IMR-90 (cell line): ENCODE measurements around the gene EFCAB5. TPM values are rescaled to one million over a fixed set of nuclear protein-coding genes. Genes with fewer than 3 reads are reported as not detected.

ENCODE experiments used
- ATAC-seq: fragments of 200-7000 bp; cut with Tn5 transposase; 2 replicates; pipeline ENCODE4 v1.9.1; 2020; ENCODE audit warnings: low read depth, mild to moderate bottlenecking, moderate library complexity
- BruUV-seq: library from RNA; stranded (reverse); fragments of 400-500 nt; replicated peaks from 2 replicates; lab custom pipeline; 2021; lab: Mats Ljungman, UMichigan
- CTCF ChIA-PET: fragments of 300-600 bp; formaldehyde crosslinking; extraction: SDS; loops from one replicate; lab custom pipeline; 2021; ENCODE audit warnings: antibody characterized with exemption; lab: Yijun Ruan, JAX
- POLR2A ChIA-PET: fragments of 300-600 bp; sonication (Branson Sonifier 250); formaldehyde crosslinking; loops from one replicate; lab custom pipeline; 2022; ENCODE audit warnings: antibody characterized with exemption; ENCODE audit not compliant: unreplicated experiment; lab: Charles Lee
- DNase-seq: peaks from one replicate; pipeline ENCODE4 v3.0.0; 2013
- H2AFZ ChIP-seq: replicated peaks from 2 replicates; pipeline ENCODE3; 2013; ENCODE audit warnings: low read length, mild to moderate bottlenecking; ENCODE audit not compliant: poor library complexity
- H2AK5ac ChIP-seq: 2 replicates; pipeline ENCODE4 v1.6.1; 2013; ENCODE audit warnings: low read depth, low read length, inconsistent platforms
- H2AK9ac ChIP-seq: replicated peaks from 2 replicates; pipeline ENCODE3; 2013; ENCODE audit warnings: mild to moderate bottlenecking, low read depth, low read length, moderate library complexity; ENCODE audit not compliant: poor library complexity
- H2BK120ac ChIP-seq: 2 replicates; pipeline ENCODE4 v1.6.1; 2013; ENCODE audit warnings: low read depth, low read length, inconsistent platforms
- H2BK15ac ChIP-seq: 3 replicates; pipeline ENCODE4 v1.6.1; 2013; ENCODE audit warnings: low read depth, low read length, inconsistent platforms
- H2BK20ac ChIP-seq: 2 replicates; pipeline ENCODE4 v1.6.1; 2013; ENCODE audit warnings: low read depth, mild to moderate bottlenecking, inconsistent platforms, low read length, moderate library complexity
- H2BK5ac ChIP-seq: 2 replicates; pipeline ENCODE4 v1.6.1; 2013; ENCODE audit warnings: mild to moderate bottlenecking, low read depth, low read length, inconsistent platforms; ENCODE audit not compliant: poor library complexity, severe bottlenecking
- H3K14ac ChIP-seq: replicated peaks from 2 replicates; pipeline ENCODE4 v1.6.1; 2013; ENCODE audit warnings: low read depth, low read length, inconsistent platforms
- H3K18ac ChIP-seq: 2 replicates; pipeline ENCODE4 v1.6.1; 2013; ENCODE audit warnings: low read depth, low read length, control low read depth
- H3K23ac ChIP-seq: 2 replicates; pipeline ENCODE4 v1.6.1; 2013; ENCODE audit warnings: low read depth, low read length, inconsistent platforms
- H3K27ac ChIP-seq: 2 replicates; pipeline ENCODE4 v1.5.1; 2013; ENCODE audit warnings: mild to moderate bottlenecking, control low read depth, low read length; ENCODE audit not compliant: insufficient read depth
- H3K27me3 ChIP-seq: 2 replicates; pipeline ENCODE4 v1.6.1; 2013; ENCODE audit warnings: low read length; ENCODE audit not compliant: control insufficient read depth, insufficient read depth
- H3K36me3 ChIP-seq: 2 replicates; pipeline ENCODE4 v1.6.1; 2013; ENCODE audit warnings: low read length, mixed read lengths; ENCODE audit not compliant: control insufficient read depth, insufficient read depth
- H3K4ac ChIP-seq: 2 replicates; pipeline ENCODE4 v1.6.1; 2013; ENCODE audit warnings: low read depth, low read length, inconsistent platforms
- H3K4me1 ChIP-seq: 2 replicates; pipeline ENCODE4 v1.6.1; 2013; ENCODE audit warnings: low read length, mixed read lengths; ENCODE audit not compliant: control insufficient read depth, insufficient read depth
- H3K4me2 ChIP-seq: 2 replicates; pipeline ENCODE4 v1.6.1; 2013; ENCODE audit warnings: low read depth, mild to moderate bottlenecking, control low read depth, low read length, moderate library complexity
- H3K4me3 ChIP-seq: 2 replicates; pipeline ENCODE4 v1.5.1; 2013; ENCODE audit warnings: low read depth, mild to moderate bottlenecking, control low read depth, low read length, moderate library complexity; ENCODE audit not compliant: insufficient read depth
- H3K56ac ChIP-seq: 2 replicates; pipeline ENCODE4 v1.6.1; 2013; ENCODE audit warnings: low read length, inconsistent platforms; ENCODE audit not compliant: insufficient read depth; ENCODE audit errors: extremely low read depth
- H3K79me1 ChIP-seq, 2 experiments: 2 replicates each; pipeline ENCODE4 v1.6.1; 2013; ENCODE audit warnings: low read length in 2 of 2, inconsistent platforms in 1 of 2, low read depth in 1 of 2
- H3K9ac ChIP-seq: 2 replicates; pipeline ENCODE4 v1.6.1; 2013; ENCODE audit warnings: low read depth, low read length, control low read depth
- H3K9me1 ChIP-seq: 2 replicates; pipeline ENCODE4 v1.6.1; 2013; ENCODE audit warnings: low read length, inconsistent platforms; ENCODE audit not compliant: insufficient read depth
- H3K9me3 ChIP-seq: 2 replicates; pipeline ENCODE4 v1.6.1; 2013; ENCODE audit warnings: low read length; ENCODE audit not compliant: control insufficient read depth, insufficient read depth
- H4K20me1 ChIP-seq: 2 replicates; pipeline ENCODE4 v1.6.1; 2013; ENCODE audit warnings: low read length, inconsistent platforms; ENCODE audit not compliant: insufficient read depth
- H4K5ac ChIP-seq: 2 replicates; pipeline ENCODE4 v1.6.1; 2013; ENCODE audit warnings: mild to moderate bottlenecking, low read depth, low read length, control low read depth
- H4K8ac ChIP-seq, 2 experiments: 2 replicates each; pipeline ENCODE4 v1.6.1; 2013; ENCODE audit warnings: low read depth in 2 of 2, low read length in 2 of 2, control low read depth in 1 of 2, inconsistent platforms in 1 of 2
- H4K91ac ChIP-seq: 2 replicates; pipeline ENCODE4 v1.6.1; 2013; ENCODE audit warnings: low read depth, low read length, inconsistent platforms; ENCODE audit not compliant: insufficient read depth
- MAFK ChIP-seq: IDR thresholded peaks from 2 replicates; pipeline ENCODE4 v1.6.1; 2012; ENCODE audit warnings: low read depth, low read length, improper control_type of control experiment
- MXI1 ChIP-seq: IDR thresholded peaks from 2 replicates; pipeline ENCODE4 v1.6.1; 2012; ENCODE audit warnings: low read depth, mild to moderate bottlenecking, low read length, moderate library complexity, borderline replicate concordance
- NFE2L2 ChIP-seq: fragments of 150-350 bp; IDR thresholded peaks from 2 replicates; pipeline ENCODE4 v1.6.1; 2016; ENCODE audit warnings: low read depth, mild to moderate bottlenecking, low read length
- RCOR1 ChIP-seq: IDR thresholded peaks from 2 replicates; pipeline ENCODE4 v1.6.1; 2012; ENCODE audit warnings: mild to moderate bottlenecking, low read length, improper control_type of control experiment; ENCODE audit not compliant: insufficient replicate concordance
- SMC3 ChIP-seq: fragments of 150-350 bp; IDR thresholded peaks from 2 replicates; pipeline ENCODE4 v1.6.1; 2016; ENCODE audit warnings: low read depth, mild to moderate bottlenecking, antibody characterized with exemption, low read length, moderate library complexity
- WGBS, 2 experiments: methylation state at CpG; one replicate each; pipeline versions ENCODE4 v1.1.5 to v1.1.7; 2013; ENCODE audit warnings: missing lambda C conversion rate in 2 of 2; ENCODE audit not compliant: insufficient read length in 1 of 2; ENCODE audit errors: extremely low coverage in 2 of 2; 5-methylcytosine and 5-hydroxymethylcytosine counted together
- dilution Hi-C: fragments of 300-500 bp; cut with HindIII; formaldehyde crosslinking; loops from one replicate; pipeline ENCODE4 v1.14.3; 2018; ENCODE audit warnings: low sequenced_read_pairs; ENCODE audit not compliant: unreplicated experiment
- in situ Hi-C: fragments of 300-500 bp; cut with MboI; formaldehyde crosslinking; loops from 3 replicates; pipeline ENCODE4 v1.14.3; 2019; ENCODE audit warnings: low sequenced_read_pairs, inconsistent platforms, mixed read lengths
- intact Hi-C: fragments of 100-400 bp; cut with micrococcal nuclease; formaldehyde crosslinking; loops from 2 replicates; pipeline ENCODE4 v1.10.0; 2022
- polyA plus RNA-seq, 3 experiments: library from polyadenylated mRNA; depleted of rRNA; stranded (reverse); fragments of >200 nt; gene quantifications; 2 replicates each; pipeline ENCODE4 v1.2.3, GENCODE V29; 2012; ENCODE audit warnings: low replicate concordance in 1 of 3
- total RNA-seq: library from RNA; depleted of rRNA; stranded (reverse); fragments of >200 nt; gene quantifications from 2 replicates; pipeline ENCODE4 v1.2.3, GENCODE V29; 2012

EFCAB5 gene
- total and polyA plus RNA-seq, 2 of the 4 experiments (the other 2 are of a cell fraction) = 0.14 TPM; not detected in 1

DNA sequence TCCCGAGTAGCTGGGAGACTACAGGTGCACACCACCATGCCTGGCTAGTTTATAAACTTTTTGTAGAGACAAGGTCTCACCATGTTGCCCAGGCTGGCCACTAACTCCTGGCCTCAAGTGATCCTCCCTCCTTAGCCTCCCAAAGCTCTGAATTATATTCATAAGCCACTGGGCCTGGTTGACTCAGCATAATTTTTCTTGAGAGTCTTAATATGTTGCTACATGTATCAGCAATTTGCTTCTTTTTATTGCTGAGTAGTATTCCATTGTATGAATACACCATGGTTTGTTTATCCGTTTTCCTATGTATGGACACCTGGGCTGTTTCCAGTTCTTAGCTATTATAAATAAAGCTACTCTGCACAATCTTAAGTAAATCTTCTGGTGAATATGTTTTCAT lies 132.8 kb downstream of the EFCAB5 start:
- H2AK5ac ChIP-seq = no peak overlapping the region

More for the DNA sequence above, 132.8 kb downstream of the EFCAB5 start:
- dilution Hi-C loops (no loop called here), in situ Hi-C loops (loop anchor here (25.0 kb wide), 1 partner anchor 737 kb away; no protein-coding TSS in a partner anchor), intact Hi-C loops (loop anchor here (10.0 kb wide), 1 partner anchor 109 kb away; no protein-coding TSS in a partner anchor)
- no peak overlapping the region for H2BK5ac ChIP-seq
- H2BK15ac ChIP-seq = no peak overlapping the region
- no peak overlapping the region for H2BK120ac ChIP-seq
- H4K20me1 ChIP-seq = no peaks in the 10 kb centered on the region
- POLR2A ChIA-PET = no interaction called here
- no peaks in the 10 kb centered on the region for H3K9me1 ChIP-seq
- no peaks in the 10 kb centered on the region for H3K36me3 ChIP-seq
- CTCF ChIA-PET = no interaction called here
- no peak overlapping the region for H3K18ac ChIP-seq
- H3K4me1 ChIP-seq = no peaks in the 10 kb centered on the region
- no peak overlapping the region for H3K56ac ChIP-seq
- H3K14ac ChIP-seq = no peak overlapping the region
- H3K27ac ChIP-seq = no peak overlapping the region
- no peak overlapping the region for H3K9ac ChIP-seq
- H3K4me2 ChIP-seq = no peak overlapping the region
- no peak for DNase-seq
- peaks cover 2% of the 10 kb centered on the region; the same call in 1 of the 2 replicates for H3K9me3 ChIP-seq
- no peak overlapping the region for H3K23ac ChIP-seq
- peaks cover 32% of the 10 kb centered on the region for H3K27me3 ChIP-seq
- no peak overlapping the region for H4K8ac ChIP-seq
- H2AFZ ChIP-seq = no peak overlapping the region
- no peak overlapping the region for H4K5ac ChIP-seq
- ATAC-seq = no peak
- no peak overlapping the region for H4K91ac ChIP-seq
- no peak overlapping the region for H2AK9ac ChIP-seq
- WGBS, 2 experiments = no CpG with 5 or more reads among the region's 2 CpGs
- no peak for TF ChIP-seq SMC3
- no peak for TF ChIP-seq NFE2L2
- TF ChIP-seq MXI1 = no peak
- 0 out of 2 replicates have a peak, but pooled peaks have one; percentile 3 for TF ChIP-seq MAFK
- no peak for TF ChIP-seq RCOR1
- no TSS peak for BruUV-seq
- no peak overlapping the region for H2BK20ac ChIP-seq
- H3K4ac ChIP-seq = no peak overlapping the region
- no peaks in the 10 kb centered on the region for H3K79me1 ChIP-seq
- H3K4me3 ChIP-seq = no peak overlapping the region
